ENCODE results near the gene SEMA7A.

- TF ChIP-seq CTCF (IDR thresholded peaks at IDR 0.05): no peak
- TF ChIP-seq POLR2A (IDR thresholded peaks at IDR 0.05): no peak
Observed at GRCh38 chr15:74412159-74412558, 21.6 kb downstream of the SEMA7A start.

Data from uterus (tissue), 2 donors.